ENCODE results near the gene RPL22L1. TPM values are rescaled to one million over a fixed set of nuclear protein-coding genes. Genes with fewer than 3 reads are reported as not detected.
A peak's percentile ranks its signal among the peaks of the same experiment; 100 is the strongest.
"Not testable (repeated sequence)": the region's sequence is repeated elsewhere in the genome, so short reads cannot be mapped to it uniquely, and the experiment has no call there.

The RPL22L1 gene
- total RNA-seq, 1 donor from 2014 or later: 143 TPM

- no peak for DNase-seq (ENCODE audit: low read depth)
Observed at GRCh38 chr3:170830580-170830979, 39.4 kb downstream of the RPL22L1 start.

GRCh38 chr3:170829546-170830272 is 40.3 kb downstream of the RPL22L1 start:
- DNase-seq (ENCODE audit: low read depth): no peak

DNA sequence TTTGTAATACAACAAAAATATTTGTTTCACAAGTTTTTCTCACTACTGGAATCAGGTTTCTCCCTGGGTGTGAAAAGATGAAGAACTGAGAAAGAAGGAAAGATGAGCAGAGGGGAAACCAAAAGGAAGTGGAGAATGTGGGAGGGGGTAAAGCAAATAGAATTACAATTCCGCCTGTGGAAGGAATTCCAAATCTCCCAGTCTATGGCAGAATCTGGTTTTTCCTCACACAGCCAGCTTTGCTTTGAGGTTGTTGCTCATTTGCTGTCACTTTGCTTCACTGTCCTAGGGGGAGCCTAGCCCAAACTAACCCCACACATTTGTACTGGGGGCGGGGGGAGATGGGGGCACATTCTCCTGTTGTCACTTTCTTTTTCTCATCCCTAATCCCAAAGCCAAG is 43.9 kb downstream of the RPL22L1 start:
- DNase-seq (ENCODE audit: low read depth): no peak

DNA sequence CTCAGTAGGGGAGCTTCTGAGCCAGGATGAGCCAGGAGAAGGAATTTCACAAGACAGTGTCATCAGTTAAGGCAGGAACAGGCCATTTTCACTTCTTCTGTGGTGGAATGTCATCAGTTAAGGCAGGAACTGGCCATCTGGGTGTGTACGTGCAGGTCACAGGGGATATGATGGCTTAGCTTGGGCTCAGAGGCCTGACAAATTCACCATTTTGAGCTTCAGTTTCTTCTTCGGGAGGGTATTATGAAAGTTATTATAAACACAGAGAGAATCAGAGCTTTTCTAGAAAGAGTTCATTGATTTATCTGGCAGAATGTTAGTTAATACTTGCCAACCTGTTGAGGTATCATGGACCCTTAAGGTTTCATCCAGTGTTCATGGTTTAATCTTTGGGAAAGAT is 46.4 kb downstream of the RPL22L1 start:
- DNase-seq (ENCODE audit: low read depth): not testable (repeated sequence)

DNA sequence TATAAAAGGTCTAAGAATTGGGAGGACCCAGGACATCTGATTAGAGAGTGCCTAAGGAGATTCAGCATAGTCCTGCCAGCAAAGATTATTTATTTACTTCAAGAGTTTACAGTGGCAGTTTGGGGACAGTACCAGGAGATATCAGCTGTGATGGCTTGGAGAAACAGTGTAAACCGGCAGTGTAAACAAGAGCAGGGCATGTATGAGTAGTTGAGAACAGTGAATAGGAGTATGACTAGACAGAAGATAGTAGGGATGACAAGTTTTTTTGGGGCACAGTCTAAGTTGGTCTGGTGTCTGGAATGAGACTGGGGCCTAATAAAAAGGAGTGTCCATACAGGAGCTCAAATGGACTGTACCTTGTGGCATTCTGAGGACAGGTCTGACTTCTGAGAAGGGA is 51.7 kb downstream of the RPL22L1 start:
- DNase-seq (ENCODE audit: low read depth): not testable (repeated sequence)

- DNase-seq (ENCODE audit: low read depth): not testable (repeated sequence)
Observed at GRCh38 chr3:170817471-170817870, 52.5 kb downstream of the RPL22L1 start.

GRCh38 chr3:170816841-170817240 is 53.2 kb downstream of the RPL22L1 start:
- DNase-seq (ENCODE audit: low read depth): no peak

DNA sequence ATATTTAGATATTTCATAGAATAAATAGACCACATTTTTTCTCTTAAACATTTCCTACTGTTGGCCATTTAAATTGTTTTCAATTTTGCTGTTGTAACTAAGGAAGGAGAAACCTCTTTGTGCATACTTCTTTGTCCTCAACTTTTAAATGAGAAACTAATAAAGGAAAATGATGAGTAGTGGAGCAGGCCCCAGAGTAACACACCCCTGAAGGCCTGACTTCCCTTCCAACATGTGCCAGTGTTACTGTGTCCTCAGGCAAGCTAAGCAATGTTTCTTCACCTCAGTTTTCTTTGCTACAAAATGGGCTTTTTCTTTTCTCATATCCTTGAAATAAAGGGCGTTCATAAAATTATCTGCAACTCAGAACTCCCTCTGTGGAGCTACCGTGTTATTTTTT is 53.7 kb downstream of the RPL22L1 start:
- DNase-seq (ENCODE audit: low read depth): no peak

DNA sequence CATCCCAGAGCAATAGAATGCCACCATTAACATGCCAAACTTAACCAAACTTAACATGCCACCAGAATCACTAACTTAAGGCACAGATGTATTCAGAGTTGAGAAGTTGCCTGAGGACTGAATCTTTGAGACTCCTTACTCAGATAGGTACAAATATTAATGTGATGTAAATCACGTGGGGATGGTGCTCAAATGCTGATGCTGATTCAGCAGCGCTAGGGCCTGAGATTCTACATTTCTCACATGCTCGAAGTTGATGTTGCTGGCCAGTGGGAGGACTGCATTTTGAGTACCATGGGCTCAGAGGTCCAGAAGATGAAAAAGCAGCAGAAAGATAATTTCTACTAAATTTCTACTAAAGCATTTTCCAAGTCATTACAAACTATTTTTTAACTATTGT is 54.1 kb downstream of the RPL22L1 start:
- DNase-seq (ENCODE audit: low read depth): no peak

DNA sequence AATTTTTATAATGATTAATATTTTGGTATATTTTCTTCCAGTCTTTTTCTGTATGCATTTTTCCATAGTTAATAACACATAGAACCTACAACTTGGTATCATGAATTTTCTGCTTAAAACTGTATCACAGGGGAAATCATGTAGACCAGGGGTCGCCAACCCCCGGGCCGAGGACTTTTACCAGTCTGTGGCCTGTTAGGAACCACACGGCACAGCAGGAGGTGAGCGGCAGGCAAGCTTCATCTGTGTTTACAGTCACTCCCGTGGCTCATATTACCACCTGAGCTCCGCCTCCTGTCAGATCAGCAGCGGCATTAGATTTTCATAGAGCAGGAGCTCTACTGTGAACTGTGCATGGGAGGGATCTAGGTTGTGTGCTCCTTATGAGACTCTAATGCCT is 54.7 kb downstream of the RPL22L1 start:
- DNase-seq (ENCODE audit: low read depth): peak; percentile 30

Other genes with a start within 250 kb of the RPL22L1 start
- 13.2 and 14.3 TPM in 2 replicates for gene EIF5A2, start 38.4 kb upstream of the RPL22L1 start, total RNA-seq
- gene SLC2A2, start 156.5 kb upstream of the RPL22L1 start, total RNA-seq: not detected in 2 replicates